ENCODE results near the gene ACTL8.

DNA sequence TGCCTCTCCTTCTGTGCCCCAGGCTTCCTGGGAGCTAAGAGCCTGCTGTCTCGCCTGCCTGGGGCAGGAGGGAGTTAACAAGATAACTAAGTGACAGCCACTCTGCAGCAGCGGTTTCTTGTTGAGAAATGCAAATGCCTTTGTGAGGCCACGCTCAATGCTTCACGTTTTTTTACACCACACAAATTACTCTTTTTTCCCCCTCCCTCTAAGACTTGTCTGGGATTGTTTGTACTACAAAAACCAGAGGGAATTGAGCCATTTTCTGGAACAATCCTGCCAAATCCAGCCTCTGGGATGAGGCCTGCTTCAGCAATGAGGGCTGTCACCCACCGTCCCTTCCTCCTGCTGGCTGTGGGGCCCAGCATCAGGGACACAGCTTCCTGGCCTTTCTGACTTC, 119.6 kb downstream of the ACTL8 start:
- TF ChIP-seq CHD2 (IDR thresholded peaks at IDR 0.05; ENCODE audit: low read length, partially characterized antibody) (no peak), KDM1A (IDR thresholded peaks at IDR 0.05; ENCODE audit: low read depth) (no peak), RAD21 (conservative IDR thresholded peaks at IDR 0.05 in 1 of 2, IDR thresholded peaks at IDR 0.05 in 1 of 2) (no peak), POLR2AphosphoS2 (conservative IDR thresholded peaks at IDR 0.05; ENCODE audit: low read length) (no peak)
- TF ChIP-seq, protein P1, sequence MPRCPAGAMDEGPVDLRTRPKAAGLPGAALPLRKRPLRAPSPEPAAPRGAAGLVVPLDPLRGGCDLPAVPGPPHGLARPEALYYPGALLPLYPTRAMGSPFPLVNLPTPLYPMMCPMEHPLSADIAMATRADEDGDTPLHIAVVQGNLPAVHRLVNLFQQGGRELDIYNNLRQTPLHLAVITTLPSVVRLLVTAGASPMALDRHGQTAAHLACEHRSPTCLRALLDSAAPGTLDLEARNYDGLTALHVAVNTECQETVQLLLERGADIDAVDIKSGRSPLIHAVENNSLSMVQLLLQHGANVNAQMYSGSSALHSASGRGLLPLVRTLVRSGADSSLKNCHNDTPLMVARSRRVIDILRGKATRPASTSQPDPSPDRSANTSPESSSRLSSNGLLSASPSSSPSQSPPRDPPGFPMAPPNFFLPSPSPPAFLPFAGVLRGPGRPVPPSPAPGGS (IDR thresholded peaks at IDR 0.05), result no peak
- TF ChIP-seq, protein P2, sequence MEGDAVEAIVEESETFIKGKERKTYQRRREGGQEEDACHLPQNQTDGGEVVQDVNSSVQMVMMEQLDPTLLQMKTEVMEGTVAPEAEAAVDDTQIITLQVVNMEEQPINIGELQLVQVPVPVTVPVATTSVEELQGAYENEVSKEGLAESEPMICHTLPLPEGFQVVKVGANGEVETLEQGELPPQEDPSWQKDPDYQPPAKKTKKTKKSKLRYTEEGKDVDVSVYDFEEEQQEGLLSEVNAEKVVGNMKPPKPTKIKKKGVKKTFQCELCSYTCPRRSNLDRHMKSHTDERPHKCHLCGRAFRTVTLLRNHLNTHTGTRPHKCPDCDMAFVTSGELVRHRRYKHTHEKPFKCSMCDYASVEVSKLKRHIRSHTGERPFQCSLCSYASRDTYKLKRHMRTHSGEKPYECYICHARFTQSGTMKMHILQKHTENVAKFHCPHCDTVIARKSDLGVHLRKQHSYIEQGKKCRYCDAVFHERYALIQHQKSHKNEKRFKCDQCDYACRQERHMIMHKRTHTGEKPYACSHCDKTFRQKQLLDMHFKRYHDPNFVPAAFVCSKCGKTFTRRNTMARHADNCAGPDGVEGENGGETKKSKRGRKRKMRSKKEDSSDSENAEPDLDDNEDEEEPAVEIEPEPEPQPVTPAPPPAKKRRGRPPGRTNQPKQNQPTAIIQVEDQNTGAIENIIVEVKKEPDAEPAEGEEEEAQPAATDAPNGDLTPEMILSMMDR (IDR thresholded peaks at IDR 0.05), result no peak
